DMS114 treated with DMSO at 0.1 percent for 48 hours (cell line): Measurements from ENCODE around the gene CXCL17.
"Not testable (repeated sequence)": the region's sequence is repeated elsewhere in the genome, so short reads cannot be mapped to it uniquely, and the experiment has no call there.

Experiments used
- DNase-seq: peaks from one replicate; lab custom pipeline; 2025; ENCODE audit not compliant: unreplicated experiment; lab: John Stamatoyannopoulos, UW

The CXCL17 gene

GRCh38 chr19:42442833-42443232 lies at the start of gene CXCL17:
TSS of gene CXCL17 (minus strand) at chr19:42442946. CDS start at chr19:42442832, 114 bp downstream.
- no peak for DNase-seq

- DNase-seq: no peak
Measured at GRCh38 chr19:42488783-42489521, 46.2 kb upstream of the CXCL17 start.

GRCh38 chr19:42487798-42488178 lies 45.0 kb upstream of the CXCL17 start:
- DNase-seq: no peak

- no peak for DNase-seq
Measured at GRCh38 chr19:42487032-42487797, 44.5 kb upstream of the CXCL17 start.

- not testable (repeated sequence) for DNase-seq
Measured at GRCh38 chr19:42485036-42485435, 42.3 kb upstream of the CXCL17 start.

- DNase-seq: no peak
Measured at GRCh38 chr19:42480335-42481095, 37.8 kb upstream of the CXCL17 start.

GRCh38 chr19:42479736-42480135 lies 37.0 kb upstream of the CXCL17 start:
- no peak for DNase-seq

- DNase-seq: no peak
Measured at GRCh38 chr19:42478765-42479311, 36.1 kb upstream of the CXCL17 start.

- DNase-seq: no peak
Measured at GRCh38 chr19:42477933-42478332, 35.2 kb upstream of the CXCL17 start.

- no peak for DNase-seq
Measured at GRCh38 chr19:42477117-42477516, 34.4 kb upstream of the CXCL17 start.

GRCh38 chr19:42475366-42475765 lies 32.6 kb upstream of the CXCL17 start:
- no peak for DNase-seq

- no peak for DNase-seq
Measured at GRCh38 chr19:42474743-42475142, 32.0 kb upstream of the CXCL17 start.

- no peak for DNase-seq
Measured at GRCh38 chr19:42473686-42474085, 30.9 kb upstream of the CXCL17 start.

- DNase-seq: no peak
Measured at GRCh38 chr19:42472402-42473147, 29.8 kb upstream of the CXCL17 start.

GRCh38 chr19:42471554-42472249 lies 29.0 kb upstream of the CXCL17 start:
- DNase-seq: no peak

GRCh38 chr19:42469311-42470235 lies 26.8 kb upstream of the CXCL17 start:
- no peak for DNase-seq

- no peak for DNase-seq
Measured at GRCh38 chr19:42468273-42468796, 25.6 kb upstream of the CXCL17 start.

- DNase-seq: no peak
Measured at GRCh38 chr19:42467183-42467760, 24.5 kb upstream of the CXCL17 start.
